ENCODE results near the gene SORCS2.

Gene SORCS2

DNA sequence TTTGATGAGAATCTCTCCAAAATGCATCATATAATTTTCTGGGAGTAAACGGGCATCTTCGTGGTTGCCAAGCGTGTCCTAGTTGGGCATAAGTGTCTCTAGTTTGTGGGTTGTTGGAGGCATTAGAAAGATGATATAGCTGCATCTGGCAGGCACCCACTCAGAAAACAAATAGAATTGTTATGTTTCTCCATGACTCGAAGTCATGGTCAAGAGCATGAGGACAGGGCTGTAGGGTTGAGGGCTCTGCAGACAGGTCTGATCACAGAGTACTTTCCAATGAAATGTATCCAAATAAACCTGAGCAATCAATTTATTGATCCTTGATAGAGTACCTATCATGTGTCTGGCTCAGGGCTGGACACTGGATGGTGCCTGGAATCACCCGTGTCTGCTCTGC lies 82.7 kb downstream of the SORCS2 start:
- H3K4me3 ChIP-seq (ENCODE audit: low read depth, low read length): no peak overlapping the region
- no peak for DNase-seq (ENCODE audit: low read depth)
- TF ChIP-seq MYC (IDR thresholded peaks at IDR 0.05; ENCODE audit: low read depth, low read length) (no peak), POLR2A (IDR thresholded peaks at IDR 0.05; ENCODE audit: extremely low read depth, insufficient read length) (no peak)
- TF ChIP-seq, protein P1, sequence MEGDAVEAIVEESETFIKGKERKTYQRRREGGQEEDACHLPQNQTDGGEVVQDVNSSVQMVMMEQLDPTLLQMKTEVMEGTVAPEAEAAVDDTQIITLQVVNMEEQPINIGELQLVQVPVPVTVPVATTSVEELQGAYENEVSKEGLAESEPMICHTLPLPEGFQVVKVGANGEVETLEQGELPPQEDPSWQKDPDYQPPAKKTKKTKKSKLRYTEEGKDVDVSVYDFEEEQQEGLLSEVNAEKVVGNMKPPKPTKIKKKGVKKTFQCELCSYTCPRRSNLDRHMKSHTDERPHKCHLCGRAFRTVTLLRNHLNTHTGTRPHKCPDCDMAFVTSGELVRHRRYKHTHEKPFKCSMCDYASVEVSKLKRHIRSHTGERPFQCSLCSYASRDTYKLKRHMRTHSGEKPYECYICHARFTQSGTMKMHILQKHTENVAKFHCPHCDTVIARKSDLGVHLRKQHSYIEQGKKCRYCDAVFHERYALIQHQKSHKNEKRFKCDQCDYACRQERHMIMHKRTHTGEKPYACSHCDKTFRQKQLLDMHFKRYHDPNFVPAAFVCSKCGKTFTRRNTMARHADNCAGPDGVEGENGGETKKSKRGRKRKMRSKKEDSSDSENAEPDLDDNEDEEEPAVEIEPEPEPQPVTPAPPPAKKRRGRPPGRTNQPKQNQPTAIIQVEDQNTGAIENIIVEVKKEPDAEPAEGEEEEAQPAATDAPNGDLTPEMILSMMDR (IDR thresholded peaks at IDR 0.05; ENCODE audit: low read depth, low read length): no peak
- TF ChIP-seq, protein P2, sequence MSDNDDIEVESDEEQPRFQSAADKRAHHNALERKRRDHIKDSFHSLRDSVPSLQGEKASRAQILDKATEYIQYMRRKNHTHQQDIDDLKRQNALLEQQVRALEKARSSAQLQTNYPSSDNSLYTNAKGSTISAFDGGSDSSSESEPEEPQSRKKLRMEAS (IDR thresholded peaks at IDR 0.05; ENCODE audit: low read depth, low read length): no peak

DNA sequence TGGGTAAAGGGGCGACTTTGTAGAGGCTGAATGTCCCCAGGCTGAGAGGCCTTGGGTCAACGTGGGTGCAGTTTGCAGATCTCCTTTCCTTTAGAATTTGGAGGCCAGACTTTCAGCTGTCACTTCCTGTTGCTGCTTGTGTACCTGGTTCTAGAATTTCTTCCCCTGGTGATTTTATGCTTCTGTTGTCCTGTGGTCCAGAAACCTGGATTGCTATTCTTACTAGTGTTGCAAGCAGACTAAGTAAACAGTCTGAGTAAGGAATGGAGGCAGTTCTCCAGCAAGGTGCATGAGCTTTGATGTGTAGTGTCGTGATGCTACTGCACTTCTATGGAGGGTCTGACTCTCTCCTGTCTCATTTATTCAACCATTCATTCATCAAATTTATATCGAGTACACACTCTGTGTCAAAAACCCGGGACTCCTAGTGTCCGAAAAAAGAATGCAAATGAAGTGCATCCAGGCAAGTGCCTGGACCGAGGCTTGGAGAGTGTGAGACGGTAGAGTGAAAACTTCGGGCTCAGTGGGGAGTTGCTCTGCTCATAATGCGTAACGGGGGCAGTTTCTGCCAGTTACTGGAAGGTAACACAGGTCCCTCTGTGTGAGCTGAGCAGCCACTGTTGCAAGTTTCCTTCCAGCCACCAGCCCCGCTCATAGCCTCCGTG lies 83.3 kb downstream of the SORCS2 start:
- TF ChIP-seq MYC (IDR thresholded peaks at IDR 0.05; ENCODE audit: low read depth, low read length): no peak
- no peak overlapping the region for H3K4me3 ChIP-seq (ENCODE audit: low read depth, low read length)
- DNase-seq (ENCODE audit: low read depth): no peak

DNA sequence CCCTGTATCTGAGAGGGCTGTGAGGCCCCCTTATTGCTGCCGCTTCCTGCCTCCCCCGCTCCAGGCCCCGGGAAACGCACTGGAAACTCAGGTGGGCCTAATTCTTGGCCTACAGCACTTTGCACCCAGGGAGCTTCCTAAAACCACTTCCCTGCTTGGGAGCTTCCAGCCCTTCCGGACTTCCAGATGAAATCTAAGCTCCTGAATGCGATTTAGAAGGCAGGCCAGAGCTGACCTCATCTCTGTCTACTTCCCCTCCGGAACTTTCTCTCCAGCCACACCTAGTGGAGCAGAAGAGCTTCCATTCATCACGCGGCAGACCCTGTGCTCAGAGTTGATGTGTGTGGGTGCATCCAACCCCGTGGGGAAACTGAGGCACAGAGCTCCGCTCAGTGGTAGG lies 84.2 kb downstream of the SORCS2 start:
- TF ChIP-seq, protein P1 (IDR thresholded peaks at IDR 0.05; ENCODE audit: low read depth, low read length): no peak
- TF ChIP-seq, protein P2 (IDR thresholded peaks at IDR 0.05; ENCODE audit: low read depth, low read length): no peak
- TF ChIP-seq POLR2A (IDR thresholded peaks at IDR 0.05; ENCODE audit: extremely low read depth, insufficient read length): no peak
- no peak for TF ChIP-seq MYC (IDR thresholded peaks at IDR 0.05; ENCODE audit: low read depth, low read length)
- no peak for DNase-seq (ENCODE audit: low read depth)
- H3K4me3 ChIP-seq (ENCODE audit: low read depth, low read length): no peak overlapping the region

DNA sequence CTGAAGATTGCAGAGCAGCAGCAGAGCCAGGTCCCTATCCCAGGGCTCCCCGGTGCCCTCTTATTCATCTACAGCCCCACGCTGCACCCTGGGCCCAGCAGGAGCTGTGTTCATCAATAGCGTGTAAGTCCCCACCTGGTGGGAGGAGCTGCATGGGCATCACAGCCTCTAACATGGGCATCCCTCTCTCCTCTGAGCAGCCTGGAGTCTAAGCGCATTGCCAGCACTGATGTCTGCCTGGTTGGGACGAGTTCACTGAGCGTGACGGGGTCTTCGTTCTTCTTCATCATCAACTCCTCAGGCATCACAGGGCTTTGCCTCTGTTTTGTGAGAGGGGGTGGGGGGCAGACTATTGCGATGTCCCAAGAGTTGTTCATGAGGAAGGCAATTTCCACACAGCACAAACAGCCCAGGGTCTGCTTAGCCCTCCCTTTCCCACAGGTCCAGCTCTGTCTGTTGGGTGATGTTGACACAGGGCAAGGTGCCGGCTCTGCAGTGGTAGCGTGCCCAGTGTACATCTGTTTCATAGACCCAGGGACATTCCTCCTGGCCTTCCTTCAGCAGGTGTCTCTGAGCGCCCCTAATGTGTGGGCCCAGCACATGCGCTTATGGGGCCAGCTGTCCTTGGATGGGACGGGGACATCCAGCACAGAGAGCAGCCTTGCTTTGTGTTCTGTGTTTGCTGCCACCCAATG lies 85.9 kb downstream of the SORCS2 start:
- H3K4me3 ChIP-seq (ENCODE audit: low read depth, low read length): no peak overlapping the region
- DNase-seq (ENCODE audit: low read depth): no peak
- TF ChIP-seq, protein P2 (IDR thresholded peaks at IDR 0.05; ENCODE audit: low read depth, low read length): no peak
- TF ChIP-seq POLR2A (IDR thresholded peaks at IDR 0.05; ENCODE audit: extremely low read depth, insufficient read length) (no peak), MYC (IDR thresholded peaks at IDR 0.05; ENCODE audit: low read depth, low read length) (no peak)
- TF ChIP-seq, protein P1 (IDR thresholded peaks at IDR 0.05; ENCODE audit: low read depth, low read length): no peak

DNA sequence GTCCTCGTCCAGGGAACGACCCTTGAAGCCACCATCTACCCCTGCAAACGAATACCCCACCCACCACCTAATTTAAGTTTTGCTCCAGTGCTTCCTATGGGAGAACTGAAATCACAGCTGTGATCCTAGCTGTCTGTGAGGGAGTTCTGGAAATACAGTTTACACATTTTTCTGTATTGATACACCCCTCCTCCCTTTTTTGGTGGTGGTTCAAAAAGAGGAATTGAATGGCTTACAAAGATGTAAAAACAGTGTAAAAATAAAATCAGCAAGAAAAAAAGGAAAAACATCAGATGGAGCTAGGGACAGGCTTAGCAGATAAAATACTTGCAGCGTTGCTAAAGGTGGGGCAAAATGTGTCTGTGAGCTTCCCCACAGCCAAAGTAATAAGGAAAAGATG lies 86.6 kb downstream of the SORCS2 start:
- no peak for DNase-seq (ENCODE audit: low read depth)
- no peak overlapping the region for H3K4me3 ChIP-seq (ENCODE audit: low read depth, low read length)
- no peak for TF ChIP-seq MYC (IDR thresholded peaks at IDR 0.05; ENCODE audit: low read depth, low read length)
- TF ChIP-seq, protein P1 (IDR thresholded peaks at IDR 0.05; ENCODE audit: low read depth, low read length): no peak
- TF ChIP-seq, protein P2 (IDR thresholded peaks at IDR 0.05; ENCODE audit: low read depth, low read length): no peak
- TF ChIP-seq POLR2A (IDR thresholded peaks at IDR 0.05; ENCODE audit: extremely low read depth, insufficient read length): no peak

DNA sequence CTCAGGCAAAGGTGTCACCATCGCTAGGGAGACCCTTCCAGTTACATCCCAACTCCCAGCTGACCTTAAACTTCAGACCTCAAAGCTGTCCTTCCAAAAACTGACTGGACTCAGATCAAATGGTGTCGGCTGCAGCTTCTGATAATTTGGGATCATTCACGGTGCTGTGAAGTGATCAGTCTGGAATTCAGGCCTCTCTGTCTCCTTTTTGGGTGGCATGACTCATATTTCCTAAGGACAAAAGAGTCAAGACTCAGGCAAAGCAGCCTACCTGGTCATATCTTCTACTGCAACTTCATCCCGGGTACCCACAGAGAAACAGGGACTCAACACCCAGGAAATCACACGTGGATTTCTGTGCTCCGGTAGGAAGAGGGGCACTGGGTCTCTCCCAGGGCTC lies 87.6 kb downstream of the SORCS2 start:
- no peak overlapping the region for H3K4me3 ChIP-seq (ENCODE audit: low read depth, low read length)
- no peak for DNase-seq (ENCODE audit: low read depth)
- no peak for TF ChIP-seq POLR2A (IDR thresholded peaks at IDR 0.05; ENCODE audit: extremely low read depth, insufficient read length)
- TF ChIP-seq, protein P2 (IDR thresholded peaks at IDR 0.05; ENCODE audit: low read depth, low read length): no peak
- no peak for TF ChIP-seq MYC (IDR thresholded peaks at IDR 0.05; ENCODE audit: low read depth, low read length)
- TF ChIP-seq, protein P1 (IDR thresholded peaks at IDR 0.05; ENCODE audit: low read depth, low read length): no peak
